Activated B cell treated with CpG ODN at 0.5 μM for 24 hours (primary cell): ENCODE measurements around the gene SMG1. TPM values are rescaled to one million over a fixed set of nuclear protein-coding genes. Genes with fewer than 3 reads are reported as not detected.

Experiments used
- ATAC-seq: fragments of 200-7000 bp; cut with Tn5 transposase; one replicate; pipeline ENCODE4 v1.10.0; 2021; ENCODE audit warnings: low read depth, mild to moderate bottlenecking, moderate library complexity
- CTCF ChIA-PET: fragments of 350-600 bp; sonication (Branson Sonifier 250); formaldehyde crosslinking; loops from one replicate; lab custom pipeline; 2021; ENCODE audit warnings: antibody characterized with exemption; lab: Charles Lee
- POLR2A ChIA-PET: fragments of 350-600 bp; sonication (Branson Sonifier 250); formaldehyde crosslinking; loops from one replicate; lab custom pipeline; 2021; ENCODE audit warnings: antibody characterized with exemption; lab: Charles Lee
- DNase-seq: peaks from one replicate; pipeline ENCODE4 v3.0.0; 2022
- H3K27ac Mint-ChIP-seq: one replicate; pipeline ENCODE4 v1.8.0; 2020; ENCODE audit warnings: mixed read lengths
- H3K27me3 Mint-ChIP-seq: one replicate; pipeline ENCODE4 v1.8.0; 2021; ENCODE audit warnings: mixed read lengths
- H3K36me3 Mint-ChIP-seq: one replicate; pipeline ENCODE4 v1.8.0; 2021; ENCODE audit warnings: low read depth, mixed read lengths
- H3K4me1 Mint-ChIP-seq: one replicate; pipeline ENCODE4 v1.8.0; 2021; ENCODE audit warnings: mixed read lengths
- H3K4me3 Mint-ChIP-seq: one replicate; pipeline ENCODE4 v1.8.0; 2020; ENCODE audit warnings: mild to moderate bottlenecking, mixed read lengths
- H3K9me3 Mint-ChIP-seq: one replicate; pipeline ENCODE4 v1.8.0; 2020; ENCODE audit warnings: mixed read lengths
- intact Hi-C: fragments of 100-400 bp; cut with micrococcal nuclease; formaldehyde crosslinking; loops from one replicate; pipeline ENCODE4 v1.15.1; 2024
- total RNA-seq: library from RNA; stranded (reverse); gene quantifications from 2 replicates; pipeline ENCODE4 v1.2.3, GENCODE V29; 2022
- TF ChIP-seq, protein P1 (sequence below): fragments of 200-600 bp; IDR thresholded peaks from one replicate; pipeline ENCODE4 v1.8.0; 2022; ENCODE audit warnings: antibody characterized with exemption, mild to moderate bottlenecking

SMG1 gene
- total RNA-seq, 1 donor from 2014 or later: 215 TPM

DNA sequence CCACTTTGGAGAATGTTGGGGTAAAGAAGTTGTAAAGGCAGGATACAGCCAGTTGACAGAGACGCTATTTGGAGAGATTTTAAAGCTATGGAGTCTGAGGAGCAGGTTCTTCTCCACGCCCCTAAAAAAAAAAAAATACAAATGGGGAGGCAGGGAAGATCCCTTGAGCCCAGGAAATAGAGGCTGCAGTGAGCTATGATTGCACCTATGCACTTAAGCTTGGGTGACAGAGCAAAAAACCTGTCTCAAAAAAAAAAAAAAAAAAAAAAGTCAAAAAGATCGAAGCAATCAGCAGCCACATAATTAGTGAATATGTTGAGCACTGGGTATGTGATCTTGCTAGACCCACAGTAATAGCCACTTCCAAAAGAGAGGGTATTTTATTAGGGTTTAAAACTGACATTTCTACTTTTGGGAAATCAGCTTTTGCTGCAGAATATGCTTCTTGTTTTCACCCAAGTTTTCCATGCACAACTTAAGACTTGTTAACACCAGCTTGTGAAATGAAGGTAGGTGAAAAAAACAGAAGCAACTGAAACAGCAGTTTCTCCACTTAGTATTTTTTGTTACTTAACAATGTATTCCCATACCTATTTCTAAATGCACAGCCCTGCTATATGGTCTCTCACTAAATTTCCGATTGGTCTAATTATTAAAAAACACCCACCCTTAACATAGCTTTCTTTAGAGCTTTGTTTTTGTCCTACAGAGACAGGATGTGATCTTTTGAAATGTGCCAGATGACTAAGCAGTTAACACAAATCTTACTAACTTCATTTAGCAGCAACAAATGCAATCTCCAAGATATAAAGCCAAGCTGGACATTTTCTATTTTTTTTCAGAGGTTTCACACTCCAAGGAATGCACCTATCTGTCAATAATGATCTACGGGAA is 122.4 kb downstream of the SMG1 start:
- peak overlapping the region; percentile 5 for H3K27ac Mint-ChIP-seq
- H3K4me1 Mint-ChIP-seq: peaks cover 33% of the 10 kb centered on the region
- H3K4me3 Mint-ChIP-seq: no peak overlapping the region
- DNase-seq: no peak
- H3K36me3 Mint-ChIP-seq: peaks cover 35% of the 10 kb centered on the region
- ChIA-PET POLR2A (interaction anchor here (0.7 to 1.4 kb wide), 4 partner anchors 14 to 43 kb away, joined by 3 to 7 read pairs (median 4); partner anchors contain the start of gene RPS15A), CTCF (interaction anchor here (1.7 to 3.4 kb wide), 2 partner anchors 13 to 163 kb away, joined by 4 to 31 read pairs; partner anchors contain the start of gene RPS15A)
- no peak for ATAC-seq
- TF ChIP-seq, protein P1, sequence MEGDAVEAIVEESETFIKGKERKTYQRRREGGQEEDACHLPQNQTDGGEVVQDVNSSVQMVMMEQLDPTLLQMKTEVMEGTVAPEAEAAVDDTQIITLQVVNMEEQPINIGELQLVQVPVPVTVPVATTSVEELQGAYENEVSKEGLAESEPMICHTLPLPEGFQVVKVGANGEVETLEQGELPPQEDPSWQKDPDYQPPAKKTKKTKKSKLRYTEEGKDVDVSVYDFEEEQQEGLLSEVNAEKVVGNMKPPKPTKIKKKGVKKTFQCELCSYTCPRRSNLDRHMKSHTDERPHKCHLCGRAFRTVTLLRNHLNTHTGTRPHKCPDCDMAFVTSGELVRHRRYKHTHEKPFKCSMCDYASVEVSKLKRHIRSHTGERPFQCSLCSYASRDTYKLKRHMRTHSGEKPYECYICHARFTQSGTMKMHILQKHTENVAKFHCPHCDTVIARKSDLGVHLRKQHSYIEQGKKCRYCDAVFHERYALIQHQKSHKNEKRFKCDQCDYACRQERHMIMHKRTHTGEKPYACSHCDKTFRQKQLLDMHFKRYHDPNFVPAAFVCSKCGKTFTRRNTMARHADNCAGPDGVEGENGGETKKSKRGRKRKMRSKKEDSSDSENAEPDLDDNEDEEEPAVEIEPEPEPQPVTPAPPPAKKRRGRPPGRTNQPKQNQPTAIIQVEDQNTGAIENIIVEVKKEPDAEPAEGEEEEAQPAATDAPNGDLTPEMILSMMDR: no peak
- no peaks in the 10 kb centered on the region for H3K27me3 Mint-ChIP-seq
- H3K9me3 Mint-ChIP-seq: no peaks in the 10 kb centered on the region
- intact Hi-C loops: loop anchor here (10.0 kb wide), 1 partner anchor 51 kb away; no protein-coding TSS in a partner anchor

DNA sequence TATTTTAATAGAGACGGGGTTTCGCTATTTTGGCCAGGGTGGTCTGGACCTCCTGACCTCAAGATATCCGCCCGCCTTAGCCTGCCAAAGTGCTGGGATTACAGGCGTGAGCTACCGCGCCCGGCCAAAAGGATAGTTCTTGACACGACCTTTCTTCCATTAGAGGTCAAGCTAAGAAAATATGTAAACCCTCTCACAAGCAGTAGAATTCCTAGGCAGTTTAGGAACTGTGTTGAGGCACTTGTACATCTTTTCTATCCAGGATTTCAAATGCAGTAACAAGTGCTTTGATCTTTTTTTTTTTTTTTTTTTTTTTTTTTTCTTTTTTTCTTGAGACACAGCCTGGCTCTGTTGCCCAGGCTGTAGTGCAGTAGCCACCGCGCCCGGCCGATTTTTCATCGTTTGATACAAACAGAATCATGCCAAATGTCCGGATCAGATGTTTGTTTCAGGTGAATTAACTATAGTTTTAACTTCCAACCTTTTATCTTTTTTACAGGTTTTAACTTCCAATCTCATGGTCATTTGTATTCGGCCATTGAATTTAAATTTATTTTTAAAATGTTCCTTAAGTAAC is 123.4 kb downstream of the SMG1 start:
- TF ChIP-seq, protein P1: no peak
- intact Hi-C loops: loop anchor here (10.0 kb wide), 1 partner anchor 52 kb away; no protein-coding TSS in a partner anchor
- H3K4me1 Mint-ChIP-seq: peaks cover 33% of the 10 kb centered on the region
- ATAC-seq (no peak), DNase-seq (no peak)
- peak overlapping the region; percentile 94 for H3K27ac Mint-ChIP-seq
- no peaks in the 10 kb centered on the region for H3K27me3 Mint-ChIP-seq
- no peaks in the 10 kb centered on the region for H3K9me3 Mint-ChIP-seq
- ChIA-PET POLR2A (interaction anchor here (0.6 to 4.4 kb wide), 4 partner anchors 12 to 157 kb away, joined by 3 to 156 read pairs (median 5); partner anchors contain the start of gene RPS15A), CTCF (interaction anchor here (3.4 kb wide), 1 partner anchor 12 kb away, joined by 31 read pairs; the partner anchor contains the start of gene RPS15A)
- peak overlapping the region; percentile 44 for H3K4me3 Mint-ChIP-seq
- peaks cover 31% of the 10 kb centered on the region for H3K36me3 Mint-ChIP-seq

DNA sequence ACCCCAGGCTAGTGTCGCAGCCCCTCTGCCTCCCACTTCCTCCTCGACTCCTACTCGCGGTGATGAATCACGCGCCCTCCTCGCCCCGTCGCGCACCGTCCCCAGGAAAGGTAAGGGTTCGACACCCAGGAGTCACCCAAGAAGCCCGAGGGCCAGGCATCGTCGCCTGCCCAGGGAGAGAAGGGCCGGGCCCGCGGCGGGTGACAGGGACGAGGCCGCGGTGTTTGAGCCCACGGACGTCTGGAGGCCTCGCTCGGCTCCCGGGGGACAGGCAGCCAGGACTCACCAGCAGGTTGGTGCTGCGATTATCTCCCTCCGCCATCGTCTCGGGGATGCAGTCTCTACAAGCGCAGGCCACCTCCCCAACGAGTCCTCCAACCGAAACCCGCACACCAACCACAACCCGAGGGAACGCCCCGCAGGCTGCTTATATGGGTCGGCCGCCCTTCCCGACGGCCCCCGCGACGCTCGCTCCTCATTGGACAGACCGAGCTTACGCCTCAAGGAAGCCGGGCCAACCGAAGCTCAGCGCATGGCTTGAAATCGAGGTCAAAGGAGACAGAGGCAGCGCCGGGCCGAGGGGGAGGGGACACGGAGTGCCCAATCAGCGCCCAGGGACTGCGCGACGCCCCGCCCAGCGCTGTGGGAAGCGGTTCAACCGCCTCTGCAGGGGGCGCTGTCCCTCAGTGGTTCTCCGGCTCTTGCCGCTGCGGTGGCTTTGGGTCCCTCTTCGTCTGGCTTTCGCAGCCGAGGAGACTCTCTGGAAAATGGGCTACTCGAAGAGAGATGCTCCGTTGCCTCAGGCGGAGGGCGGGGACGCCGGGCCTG is 124.8 kb downstream of the SMG1 start, which contains the start of gene ARL6IP1:
TSS of gene ARL6IP1 (minus strand) at position 405 of the 828 bp plus-strand sequence. CDS start at position 322, 83 bp downstream.
- Mint-ChIP-seq H3K36me3 (peaks cover 32% of the 10 kb centered on the region), H3K27ac (peak within 1 kb of the TSS; percentile 94), H3K9me3 (no peaks in the 10 kb centered on the region), H3K27me3 (no peaks in the 10 kb centered on the region), H3K4me1 (peaks cover 35% of the 10 kb centered on the region), H3K4me3 (peak within 1 kb of the TSS; percentile 95)
- CTCF ChIA-PET: interaction anchor here (0.6 to 3.4 kb wide), 9 partner anchors 9 to 754 kb away, joined by 3 to 31 read pairs (median 4); partner anchors contain the start of genes RPS15A and VPS35L
- POLR2A ChIA-PET: interaction anchor here (0.5 to 4.4 kb wide), 13 partner anchors 9 to 756 kb away, joined by 3 to 156 read pairs (median 4); partner anchors contain the start of genes CCP110, COQ7, RPS15A and SMG1
- ATAC-seq (peak; percentile 94), DNase-seq (peak; percentile 94)
- TF ChIP-seq, protein P1: peak; percentile 37
- intact Hi-C loops: loop anchor here (1.0 to 10.0 kb wide), 6 partner anchors 11 to 722 kb away; partner anchors contain the start of genes CCP110, COQ7, RPS15A and SMG1

DNA sequence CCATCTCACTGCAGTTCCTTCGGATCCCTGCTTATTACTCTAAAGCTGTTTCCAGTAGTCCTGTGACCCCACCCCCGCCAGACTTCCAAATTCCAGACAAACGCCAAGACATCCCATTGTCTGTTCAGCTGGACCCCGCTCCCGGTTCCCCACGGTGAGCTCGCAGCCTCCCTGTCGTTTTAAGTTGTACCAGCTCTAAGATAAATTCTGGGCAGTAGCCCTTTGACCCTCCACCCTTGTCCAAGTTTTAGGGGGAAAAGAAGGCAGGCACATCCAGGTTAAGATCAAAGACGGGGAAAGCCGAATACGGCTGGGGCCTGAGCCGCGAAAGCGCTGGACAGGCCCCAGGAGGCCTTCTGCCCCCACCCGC is 125.4 kb downstream of the SMG1 start:
- peaks cover 31% of the 10 kb centered on the region for H3K36me3 Mint-ChIP-seq
- CTCF ChIA-PET: interaction anchor here (1.0 to 1.5 kb wide), 3 partner anchors 9 to 169 kb away, joined by 3 to 6 read pairs (median 6); no protein-coding TSS in a partner anchor
- POLR2A ChIA-PET: interaction anchor here (0.5 to 4.4 kb wide), 5 partner anchors 10 to 266 kb away, joined by 3 to 156 read pairs (median 5); partner anchors contain the start of genes COQ7, RPS15A and SMG1

More for the DNA sequence above, 125.4 kb downstream of the SMG1 start:
- peaks cover 35% of the 10 kb centered on the region for H3K4me1 Mint-ChIP-seq
- H3K27me3 Mint-ChIP-seq: no peaks in the 10 kb centered on the region
- H3K9me3 Mint-ChIP-seq: no peaks in the 10 kb centered on the region
- intact Hi-C loops: loop anchor here (1.0 to 10.0 kb wide), 6 partner anchors 10 to 723 kb away; partner anchors contain the start of genes CCP110, COQ7, RPS15A and SMG1
- H3K27ac Mint-ChIP-seq: peak overlapping the region; percentile 94
- peak overlapping the region; percentile 95 for H3K4me3 Mint-ChIP-seq
- no peak for DNase-seq
- TF ChIP-seq, protein P1: no peak
- no peak for ATAC-seq
